Uterine smooth muscle cell (primary cell): Measurements from ENCODE around the gene TMEM141. TPM values are rescaled to one million over a fixed set of nuclear protein-coding genes. Genes with fewer than 3 reads are reported as not detected.

ENCODE experiments used
- total RNA-seq: library from RNA; depleted of rRNA; stranded (reverse); fragments of >200 nt; gene quantifications from 2 replicates; pipeline ENCODE4 v1.2.3, GENCODE V29; 2014

The TMEM141 gene
- 52.2 and 62.0 TPM in 2 replicates for total RNA-seq

DNA sequence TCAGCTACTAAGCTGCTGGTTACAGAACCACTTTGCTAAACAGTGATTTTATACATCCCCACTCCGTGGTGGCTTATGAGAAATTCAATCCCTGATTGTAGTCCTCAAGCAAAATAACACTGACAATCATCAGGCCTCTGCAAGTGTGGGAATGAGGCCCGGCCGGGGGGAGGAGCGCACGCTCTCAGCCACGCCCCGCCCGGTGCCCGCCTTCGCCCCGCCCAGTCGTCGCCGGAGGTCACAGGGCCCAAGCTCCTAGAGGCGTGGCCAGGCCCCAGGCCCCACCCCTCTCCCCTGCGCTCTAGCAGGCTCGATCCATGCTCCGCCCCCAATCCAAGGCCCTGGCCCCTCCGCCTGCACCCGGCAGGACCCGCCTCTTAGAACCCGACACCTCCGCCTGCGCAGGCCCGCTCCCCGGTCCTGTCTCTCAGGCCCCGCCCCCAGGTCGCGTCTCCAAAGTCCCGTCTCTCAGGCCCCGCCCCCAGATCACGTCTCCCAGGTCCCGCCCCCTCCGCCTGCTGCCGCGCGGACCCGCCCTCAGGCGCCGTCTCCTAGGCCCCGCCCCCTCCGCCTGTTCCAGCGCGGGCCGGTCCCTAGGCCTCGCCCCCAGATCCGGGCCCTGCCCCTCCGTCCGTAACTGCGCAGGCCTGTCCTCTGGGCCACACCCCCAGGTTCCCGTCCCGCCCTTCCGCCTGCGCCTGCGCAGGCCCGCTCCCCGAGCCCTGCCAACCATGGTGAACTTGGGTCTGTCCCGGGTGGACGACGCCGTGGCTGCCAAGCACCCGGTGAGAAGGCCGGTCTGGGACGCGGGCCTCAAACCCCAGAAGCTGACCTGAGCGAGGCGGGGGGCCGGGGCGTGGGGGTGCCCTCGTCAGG lies at the start of gene TMEM141:
Gene TMEM141 (plus strand): TSS at position 705 of the 876 bp plus-strand sequence. CDS start 27 bp downstream, at position 732.

DNA sequence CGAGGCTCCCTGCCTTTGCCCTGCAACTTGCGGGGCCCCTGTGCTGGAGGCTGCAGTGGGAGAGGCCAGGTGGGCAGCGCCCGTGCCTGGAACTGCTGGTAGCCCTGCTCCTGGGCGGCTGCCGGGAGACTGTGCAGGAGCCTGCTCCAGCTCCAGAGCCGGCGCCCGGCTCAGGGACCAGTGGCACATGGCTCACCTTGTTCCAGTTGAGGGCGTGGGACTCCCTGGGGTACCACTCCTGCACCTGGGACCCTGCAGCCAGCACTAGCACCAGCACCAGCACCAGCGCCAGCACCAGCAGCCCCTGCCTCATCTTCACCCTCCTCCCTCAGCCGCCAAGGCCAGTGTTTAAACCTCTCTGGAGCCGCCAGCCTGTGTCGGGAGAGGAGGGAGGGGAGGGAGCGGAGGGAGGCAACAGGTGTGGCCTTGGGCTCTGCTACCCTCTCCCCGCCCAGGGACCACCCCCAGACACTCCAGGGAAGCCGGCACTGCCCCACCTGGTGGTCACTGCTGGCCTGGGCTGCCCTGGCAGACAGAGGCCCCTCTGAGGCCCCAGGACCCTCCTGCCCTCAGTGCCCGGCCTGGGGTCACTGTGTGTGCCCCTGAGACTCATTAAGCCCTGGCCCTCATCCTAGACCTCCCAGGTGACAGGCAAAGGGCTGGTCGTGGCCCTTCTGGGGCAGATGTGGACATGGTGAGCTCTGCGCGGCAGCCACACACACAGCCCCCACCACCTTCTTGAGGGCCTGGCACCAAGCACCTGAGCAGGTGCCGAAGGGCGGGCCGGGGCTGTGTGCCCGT lies 48.4 kb upstream of the TMEM141 start, which contains the start of gene LCN10:
Gene LCN10 (minus strand): TSS at position 350 of the 801 bp plus-strand sequence. CDS start 37 bp downstream, at position 313.

DNA sequence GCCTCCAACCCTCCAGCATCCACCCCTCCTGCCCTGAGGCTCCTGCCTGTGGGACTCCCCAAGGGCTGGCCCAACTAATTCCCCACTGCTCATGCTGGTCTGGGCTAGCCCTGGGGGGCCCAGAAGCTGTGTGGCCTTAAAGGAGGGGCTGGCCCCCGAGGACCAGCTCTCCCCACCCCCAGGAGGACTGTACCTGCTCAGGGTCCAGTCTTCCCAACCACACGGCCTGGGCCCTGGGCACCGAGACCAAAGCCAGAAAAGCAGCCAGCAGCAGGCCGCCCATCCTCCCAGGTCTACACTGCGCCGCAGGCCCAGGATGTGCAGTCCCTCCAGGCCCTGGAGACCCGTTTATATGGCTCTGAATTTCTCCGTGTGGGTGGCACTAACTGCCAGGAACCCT lies 42.9 kb upstream of the TMEM141 start, which contains the start of gene LCN6:
Gene LCN6 (minus strand): TSS at position 325 of the 400 bp plus-strand sequence. CDS start 42 bp downstream, at position 283.

DNA sequence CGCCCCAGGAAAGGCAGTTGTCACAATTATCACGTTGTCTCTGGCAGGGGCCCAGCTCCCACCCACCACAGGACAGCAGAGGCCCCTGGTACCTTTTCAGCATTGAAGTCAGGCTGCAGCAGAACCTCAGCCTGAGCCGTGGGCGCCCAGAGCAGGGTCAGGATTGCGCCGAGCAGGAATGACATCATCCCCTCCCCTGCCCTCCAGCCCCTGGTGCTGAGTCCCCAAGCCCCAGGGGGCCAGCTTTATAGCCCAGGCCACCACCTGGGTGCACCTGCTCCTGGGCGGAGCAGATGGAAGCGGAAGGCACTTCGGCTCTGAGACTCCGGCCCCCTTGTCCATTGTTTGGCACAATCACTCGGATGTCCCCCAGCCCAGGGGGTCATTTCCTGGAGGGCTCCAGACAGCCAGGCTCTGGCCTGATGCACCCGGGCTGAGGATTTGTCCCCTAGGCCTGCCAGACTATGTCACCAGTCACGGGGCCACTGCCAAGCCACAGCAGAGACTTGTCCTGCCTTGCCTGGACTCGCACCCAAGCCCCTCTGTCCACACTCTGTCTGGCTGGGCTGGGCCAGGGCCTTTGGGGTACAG lies 26.7 kb upstream of the TMEM141 start, which contains the start of gene LCN15:
Gene LCN15 (minus strand): TSS at position 218 of the 591 bp plus-strand sequence. CDS start 30 bp downstream, at position 188.

DNA sequence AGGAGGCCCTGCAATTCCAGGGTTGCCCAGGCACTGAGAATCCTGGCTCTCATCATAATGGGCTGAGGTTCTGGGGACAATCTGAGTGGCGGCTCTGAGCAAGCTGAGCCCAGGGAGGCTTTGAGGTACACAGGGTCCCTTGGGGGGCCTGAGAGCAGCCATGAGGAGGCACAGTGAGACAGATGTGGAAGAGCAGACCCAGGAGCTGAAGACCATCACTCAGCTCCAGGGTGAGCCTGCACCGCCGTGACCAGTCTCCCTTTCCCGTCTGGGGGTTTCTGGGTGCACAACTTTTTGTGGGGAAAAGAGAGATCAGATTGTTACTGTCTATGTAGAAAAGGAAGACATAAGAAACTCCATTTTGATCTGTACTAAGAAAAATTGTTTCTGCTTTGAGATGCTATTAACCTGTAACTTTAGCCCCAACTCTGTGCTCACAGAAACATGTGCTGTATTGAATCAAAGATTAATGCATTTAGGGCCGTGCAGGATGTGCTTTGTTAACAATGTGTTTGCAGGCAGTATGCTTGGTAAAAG lies 5.2 kb downstream of the TMEM141 start, which contains the start of gene CCDC183:
Gene CCDC183 (plus strand): TSS at position 101 of the 537 bp plus-strand sequence. CDS start 60 bp downstream, at position 161.

DNA sequence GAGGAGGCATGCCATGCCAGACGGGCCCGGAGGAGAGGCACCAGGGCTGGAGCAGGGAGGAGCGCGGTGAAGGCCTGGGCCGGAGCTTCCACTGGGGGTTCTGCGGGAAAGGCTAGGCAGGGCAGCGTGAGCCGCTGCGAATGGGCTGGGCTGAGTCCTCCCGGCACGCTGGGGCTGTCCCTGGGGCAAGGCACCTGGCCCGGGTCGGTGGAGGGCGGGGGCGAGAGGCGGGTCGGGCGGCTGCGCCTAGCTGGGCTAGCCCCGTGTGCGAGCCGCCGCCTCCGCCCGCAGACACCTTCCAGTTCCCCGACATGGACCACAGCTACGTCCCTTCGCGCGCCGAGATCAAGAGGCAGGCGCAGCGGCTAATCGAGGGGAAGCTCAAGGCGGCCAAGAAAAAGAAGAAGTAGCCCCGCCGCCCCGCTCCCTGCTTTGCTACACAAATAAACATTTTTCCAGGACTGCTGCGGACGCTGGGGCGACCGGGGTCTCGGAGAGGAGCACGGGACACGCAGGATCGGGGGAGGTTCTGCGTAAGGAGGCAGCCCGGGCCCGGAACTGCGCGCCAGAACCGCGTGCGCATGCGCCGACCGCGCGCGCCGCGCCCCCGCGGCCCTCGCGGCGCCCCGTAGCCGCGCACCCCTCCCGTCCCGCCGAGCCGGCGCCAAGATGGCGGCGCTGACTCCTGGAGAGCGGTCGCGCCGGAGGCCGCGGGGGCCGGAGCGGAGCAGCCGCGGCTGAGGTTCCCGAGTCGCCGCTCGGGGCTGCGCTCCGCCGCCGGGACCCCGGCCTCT lies 16.3 kb downstream of the TMEM141 start, which contains the start of gene RABL6:
Gene RABL6 (plus strand): TSS at position 668 of the 794 bp plus-strand sequence. CDS start 249 bp downstream, outside the sequence.

GRCh38 chr9:136842380-136842948 lies 51.3 kb downstream of the TMEM141 start, which contains the start of gene AJM1:
Gene AJM1, plus strand, starts transcription at chr9:136842478. Its CDS starts 1,937 bp downstream, at chr9:136844415.

Other genes starting within 250 kb of the TMEM141 start
- 10.7 and 24.4 TPM in 2 replicates for gene NOTCH1, start 245.3 kb upstream of the TMEM141 start, total RNA-seq
- gene EGFL7, start 128.4 kb upstream of the TMEM141 start, total RNA-seq = 7.2 and 12.2 TPM in 2 replicates
- 52.0 and 54.6 TPM in 2 replicates for gene AGPAT2, start 103.9 kb upstream of the TMEM141 start, total RNA-seq
- 0.22 and 1.1 TPM in 2 replicates for gene DIPK1B, start 78.8 kb upstream of the TMEM141 start, total RNA-seq
- gene LCN10, start 48.4 kb upstream of the TMEM141 start, total RNA-seq = not detected in 2 replicates
- gene LCN6, start 42.8 kb upstream of the TMEM141 start, total RNA-seq = not detected in 2 replicates
- not detected in 2 replicates for gene LCN8, start 33.1 kb upstream of the TMEM141 start, total RNA-seq
- gene LCN15, start 26.8 kb upstream of the TMEM141 start, total RNA-seq = not detected in 2 replicates
- gene CCDC183, start 5.0 kb downstream of the TMEM141 start, total RNA-seq = 0.37 TPM in 1 of 2 replicates, not detected in the other
- gene RABL6, start 16.6 kb downstream of the TMEM141 start, total RNA-seq = 66.7 and 87.5 TPM in 2 replicates
- 1.4 and 3.5 TPM in 2 replicates for gene AJM1, start 51.1 kb downstream of the TMEM141 start, total RNA-seq
- gene PHPT1, start 58.1 kb downstream of the TMEM141 start, total RNA-seq = 44.4 and 70.9 TPM in 2 replicates
- 1.1 and 3.1 TPM in 2 replicates for gene MAMDC4, start 61.0 kb downstream of the TMEM141 start, total RNA-seq
- gene EDF1, start 75.0 kb downstream of the TMEM141 start, total RNA-seq = 265 and 280 TPM in 2 replicates
- 9.6 and 16.3 TPM in 2 replicates for gene TRAF2, start 95.2 kb downstream of the TMEM141 start, total RNA-seq
- 167 and 192 TPM in 2 replicates for gene FBXW5, start 153.4 kb downstream of the TMEM141 start, total RNA-seq
- gene C8G, start 153.9 kb downstream of the TMEM141 start, total RNA-seq = 0.37 TPM in 1 of 2 replicates, not detected in the other
- gene LCN12, start 160.9 kb downstream of the TMEM141 start, total RNA-seq = 0.12 TPM in 1 of 2 replicates, not detected in the other
- gene PTGDS, start 186.2 kb downstream of the TMEM141 start, total RNA-seq = 1.2 and 40.7 TPM in 2 replicates
- gene LCNL1, start 191.6 kb downstream of the TMEM141 start, total RNA-seq = 0.66 and 6.4 TPM in 2 replicates
- gene PAXX, start 201.1 kb downstream of the TMEM141 start, total RNA-seq = 23.9 and 25.1 TPM in 2 replicates
- gene CLIC3, start 205.2 kb downstream of the TMEM141 start, total RNA-seq = 0.55 and 3.0 TPM in 2 replicates
- gene ABCA2, start 236.9 kb downstream of the TMEM141 start, total RNA-seq = 19.0 and 31.7 TPM in 2 replicates
- not detected in 2 replicates for gene FUT7, start 240.7 kb downstream of the TMEM141 start, total RNA-seq